GM21447 (cell line): Measurements from ENCODE around the gene ADIPOR1.

Experiments used
- ATAC-seq: cut with Tn5 transposase; IDR thresholded peaks from one replicate; pipeline ENCODE4 v1.9.1; 2021; ENCODE audit not compliant: unreplicated experiment

Gene ADIPOR1

DNA sequence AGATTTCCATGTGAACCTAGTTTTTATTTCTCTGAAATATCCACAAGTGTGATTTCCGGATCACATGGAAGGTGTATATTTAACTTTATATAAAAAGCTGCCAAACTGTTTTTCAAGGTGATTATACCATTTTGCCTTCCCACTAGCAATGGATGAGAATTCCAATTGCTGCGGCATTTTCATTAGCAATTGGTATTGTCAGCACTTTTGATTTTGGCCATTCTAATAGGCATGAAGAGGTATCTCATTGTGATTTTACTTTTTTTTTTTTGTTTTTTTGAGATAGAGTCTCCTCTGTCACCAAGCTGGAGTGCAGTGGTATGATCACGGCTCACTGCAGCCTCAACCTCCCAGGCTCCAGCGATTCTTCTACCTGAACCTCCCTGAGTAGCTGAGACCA is 13.9 kb upstream of the ADIPOR1 start:
- no peak for ATAC-seq

DNA sequence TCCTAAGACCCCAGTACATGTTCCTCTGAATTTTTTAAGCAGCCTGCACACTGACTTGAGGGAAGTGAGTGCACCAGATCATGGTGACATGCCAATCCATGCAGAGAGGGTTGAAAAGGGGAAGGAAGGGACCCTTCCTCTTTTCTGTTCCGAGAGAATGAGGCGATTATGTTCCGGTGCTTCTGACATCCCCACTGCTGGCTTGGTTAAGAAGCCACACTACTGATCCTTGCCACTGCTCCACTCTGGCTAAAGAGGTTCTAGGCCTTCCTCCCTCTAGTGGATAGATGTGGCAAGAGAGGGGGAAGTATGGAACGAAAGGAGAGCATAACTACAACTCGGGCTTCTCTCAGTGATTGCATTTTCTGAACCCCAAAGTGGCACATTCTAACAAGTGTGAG is 10.8 kb upstream of the ADIPOR1 start:
- peak; percentile 54 for ATAC-seq

DNA sequence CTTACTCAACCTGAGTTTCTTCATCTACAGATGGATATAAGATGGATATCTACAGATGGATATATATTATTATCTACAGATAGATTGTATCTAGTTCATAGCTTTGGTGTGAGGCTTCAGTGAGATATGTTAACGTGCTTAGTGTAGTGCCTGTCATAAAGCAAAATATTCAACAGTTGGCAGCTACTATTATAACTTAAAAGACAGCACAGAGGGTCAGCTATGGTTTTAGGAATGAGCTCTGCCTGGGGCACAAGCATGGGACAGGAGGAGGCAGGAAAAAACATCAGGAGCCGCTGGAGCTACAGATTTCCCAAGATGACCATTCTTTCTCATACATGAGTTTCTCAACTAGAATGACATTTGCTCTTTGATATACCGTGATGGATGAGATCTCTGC is 10.2 kb upstream of the ADIPOR1 start:
- ATAC-seq = no peak

DNA sequence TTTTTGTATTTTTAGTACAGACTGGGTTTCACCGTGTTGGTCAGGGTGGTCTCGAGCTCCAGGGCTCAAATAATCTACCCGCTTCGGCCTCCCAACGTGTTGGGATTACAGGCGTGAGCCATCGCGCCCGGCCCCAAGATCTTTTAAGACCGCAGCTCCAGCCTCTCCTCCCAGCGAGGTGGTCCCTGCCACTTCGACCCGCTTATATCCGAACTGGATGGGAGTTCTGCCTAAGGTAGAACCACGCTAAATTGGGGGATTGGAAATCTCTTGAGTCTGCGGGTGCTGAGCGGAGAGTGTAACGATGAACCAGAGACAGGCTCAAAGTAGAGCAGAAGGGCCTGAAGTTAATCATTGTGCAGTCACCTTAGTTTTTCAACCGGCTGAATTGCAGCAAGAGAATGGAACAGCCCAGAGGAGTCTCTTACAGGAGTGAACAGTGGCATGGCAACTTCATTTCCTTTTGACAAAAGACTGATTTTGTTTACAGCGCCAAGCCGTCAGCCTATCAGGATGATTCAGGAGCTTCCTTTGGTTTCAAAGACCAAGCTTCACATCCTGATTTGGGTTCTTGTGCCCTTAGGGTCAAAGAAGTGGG is 9.7 kb upstream of the ADIPOR1 start:
- no peak for ATAC-seq

DNA sequence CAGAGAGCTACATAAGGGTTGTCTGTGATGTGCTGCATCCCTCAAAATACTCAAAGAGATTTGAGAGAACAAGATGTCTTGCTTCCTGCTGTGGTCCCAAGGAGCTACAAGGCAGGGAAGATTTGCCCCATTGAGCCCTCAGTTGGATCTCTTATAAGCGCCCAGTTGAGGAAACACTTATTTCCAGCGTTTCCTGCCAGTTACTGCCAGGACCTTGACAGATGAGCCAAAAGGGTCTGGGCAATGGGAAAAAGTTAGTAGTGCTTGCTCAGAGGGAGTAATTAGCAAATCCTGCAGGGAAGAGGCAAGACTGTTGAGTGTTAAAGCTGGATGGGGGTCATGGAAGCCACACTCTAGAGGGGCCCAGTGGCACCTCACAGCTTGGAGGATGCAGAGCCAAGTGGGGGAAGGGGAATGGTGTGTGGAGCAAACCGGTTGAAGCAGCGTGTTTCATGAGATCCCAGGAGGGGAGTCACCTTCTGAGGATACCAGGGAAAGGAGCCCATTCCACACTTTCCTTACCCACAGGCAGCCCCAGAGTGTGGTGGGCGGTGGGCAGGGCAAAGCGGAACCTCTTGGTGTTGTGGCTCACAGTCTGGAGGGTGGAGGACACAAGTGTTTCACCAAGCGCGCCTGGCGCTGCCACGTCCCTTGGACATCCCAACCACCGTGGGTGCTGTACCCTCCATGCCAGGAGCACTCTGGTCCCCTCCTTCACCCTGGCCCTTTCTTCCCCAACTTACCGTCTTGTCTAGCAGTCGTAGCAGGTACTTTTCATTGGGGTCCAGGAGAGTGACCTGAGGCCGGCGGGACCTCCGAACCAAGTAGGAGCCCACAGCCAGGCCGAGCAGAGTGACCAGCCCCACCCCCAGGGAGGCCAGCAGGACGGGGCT is 8.1 kb upstream of the ADIPOR1 start:
- ATAC-seq = peak; percentile 17

DNA sequence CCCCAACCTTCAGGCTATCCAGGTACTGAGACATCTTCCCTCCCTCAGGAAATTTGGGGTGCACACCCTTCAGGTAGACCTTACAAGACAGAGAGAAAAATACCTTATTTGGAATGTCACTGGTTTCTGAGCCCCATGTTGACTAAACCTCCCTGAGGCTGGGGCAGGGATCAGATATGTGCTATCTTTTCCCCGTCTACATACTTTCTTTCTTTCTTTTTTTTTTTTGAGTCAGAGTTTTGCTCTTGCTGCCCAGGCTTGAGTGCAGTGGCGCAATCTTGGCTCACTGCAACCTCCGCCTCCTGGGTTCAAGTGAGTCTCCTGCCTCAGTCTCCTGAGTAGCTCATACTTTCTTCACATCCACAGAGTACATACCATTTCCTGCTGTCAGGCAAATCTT is 7.3 kb upstream of the ADIPOR1 start:
- no peak for ATAC-seq

DNA sequence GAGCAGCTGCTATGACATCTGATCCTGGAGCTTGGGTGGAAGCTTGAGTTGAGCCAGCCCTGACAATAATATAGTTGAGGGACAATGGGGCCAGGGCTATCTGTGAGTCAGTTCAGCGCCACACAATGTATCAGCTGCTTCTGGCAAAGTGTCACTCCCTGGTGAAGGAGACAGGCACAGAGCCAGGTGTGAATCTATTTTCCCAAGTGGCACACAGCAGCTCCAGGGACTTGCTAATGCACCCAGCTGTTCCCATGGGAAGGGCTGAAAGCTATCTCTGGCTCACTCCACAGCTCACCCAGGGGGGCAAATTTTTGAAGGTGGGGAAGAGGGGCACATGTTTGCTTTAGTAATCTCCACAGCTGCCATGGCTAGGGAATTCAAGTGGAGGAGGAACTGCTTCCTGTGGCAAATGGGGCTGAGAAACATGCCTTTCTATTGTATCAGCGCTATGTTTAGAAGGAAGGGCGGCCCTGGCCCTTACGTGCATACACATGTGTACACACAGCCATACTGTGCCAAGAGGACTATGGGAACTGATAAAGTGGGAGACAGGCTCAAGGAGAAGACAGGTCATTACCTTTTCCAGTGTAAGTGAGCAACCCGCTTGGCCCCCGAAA is 6.8 kb upstream of the ADIPOR1 start:
- no peak for ATAC-seq

DNA sequence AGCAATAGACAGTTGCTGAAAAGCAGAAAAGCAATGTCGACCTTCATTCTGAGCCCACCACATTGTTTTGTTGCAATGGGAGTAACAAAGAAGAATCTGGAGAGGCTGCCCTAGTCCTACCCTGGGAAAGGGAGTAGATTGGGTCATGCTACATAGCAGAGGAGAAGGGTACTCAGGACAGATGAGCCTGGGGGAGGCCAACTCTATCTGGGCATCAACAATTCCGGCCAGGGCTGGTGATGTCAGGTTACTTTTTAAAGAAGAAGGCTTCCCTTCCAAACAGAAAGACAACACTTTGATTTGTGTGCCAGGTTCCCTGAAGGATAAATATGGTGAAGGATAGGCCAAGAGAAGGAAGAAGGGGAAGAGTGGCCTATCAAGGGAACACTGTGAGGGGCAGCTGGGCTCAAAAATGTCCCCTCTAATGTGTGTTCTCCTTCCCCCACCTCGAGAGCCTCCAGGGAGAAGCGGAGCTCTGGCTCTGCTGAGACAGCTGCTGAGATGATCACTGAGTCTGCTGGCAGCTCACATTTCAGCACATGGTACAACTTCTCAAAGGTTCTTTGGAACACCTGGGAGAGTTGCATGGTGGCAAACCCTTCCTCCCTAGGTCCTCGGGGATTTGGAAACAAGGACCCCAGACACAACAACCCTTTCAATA is 3.2 kb upstream of the ADIPOR1 start:
- ATAC-seq = no peak

DNA sequence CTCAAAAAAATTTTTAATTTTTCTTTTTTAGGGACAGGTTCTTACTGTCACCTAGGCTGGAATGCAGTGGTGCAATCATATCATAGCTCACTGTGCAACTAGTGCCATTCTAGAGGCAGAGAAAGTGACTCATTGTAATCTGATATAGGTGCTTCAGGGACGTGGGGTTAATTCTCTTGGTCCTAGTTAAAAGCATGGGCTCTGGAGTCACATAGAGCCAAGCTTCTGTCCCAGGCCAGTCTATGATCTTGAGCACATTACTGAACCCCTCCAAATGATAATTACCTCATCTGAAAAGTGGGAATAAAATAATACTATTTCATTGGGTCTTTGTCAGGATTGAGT is 1.1 kb upstream of the ADIPOR1 start:
- no peak for ATAC-seq

DNA sequence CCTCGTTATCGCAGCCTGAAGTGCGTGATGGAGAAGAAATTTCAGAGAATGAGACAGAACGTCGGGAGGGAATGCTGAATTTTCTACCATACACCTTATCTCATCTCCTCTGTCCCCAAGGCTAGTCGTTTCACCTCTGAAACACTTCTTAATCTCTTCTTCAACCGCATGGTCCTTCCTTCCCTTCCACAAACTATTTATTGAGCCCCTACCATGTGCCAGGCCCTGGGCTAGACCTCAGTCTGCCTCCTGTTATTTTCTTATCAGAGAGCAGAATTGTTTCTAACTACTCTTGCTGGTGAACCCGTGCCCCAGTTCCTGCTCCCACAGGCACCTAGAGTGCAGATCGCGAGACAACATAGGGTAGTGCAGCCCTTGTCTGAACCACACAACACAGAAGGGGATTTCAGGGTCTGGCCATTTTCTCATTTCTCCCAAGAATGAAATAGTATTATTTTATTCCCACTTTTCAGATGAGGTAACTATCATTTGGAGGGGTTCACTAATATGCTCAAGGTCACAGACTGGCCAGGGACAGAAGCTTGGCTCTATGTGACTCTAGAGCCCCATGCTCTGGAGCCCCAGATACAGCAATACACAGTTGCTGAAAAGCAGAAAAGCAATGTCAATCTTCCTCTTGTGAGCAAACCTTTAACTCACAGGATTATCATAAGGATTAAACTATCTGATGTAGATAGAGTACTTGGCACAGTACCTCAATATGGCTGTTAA is 598 bp upstream of the ADIPOR1 start:
- no peak for ATAC-seq

DNA sequence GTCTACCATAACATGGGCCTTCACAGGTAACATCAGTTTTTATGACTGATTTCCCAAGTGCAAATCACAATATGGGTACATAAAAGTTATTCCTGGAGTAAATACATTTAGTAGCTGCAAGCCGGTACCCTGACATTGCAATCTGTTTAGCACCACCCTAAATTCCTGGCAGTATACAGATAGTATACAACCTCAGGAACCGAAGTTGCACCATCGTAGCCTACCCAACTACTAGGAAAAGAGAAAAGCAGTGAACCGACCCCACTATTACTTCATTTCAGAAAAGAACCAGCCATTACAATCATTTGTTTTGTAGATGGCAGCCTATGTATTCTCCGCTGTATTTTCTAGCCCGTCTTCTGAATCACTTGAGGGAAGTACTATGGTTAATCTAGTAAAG is 1.1 kb downstream of the ADIPOR1 start:
- no peak for ATAC-seq

DNA sequence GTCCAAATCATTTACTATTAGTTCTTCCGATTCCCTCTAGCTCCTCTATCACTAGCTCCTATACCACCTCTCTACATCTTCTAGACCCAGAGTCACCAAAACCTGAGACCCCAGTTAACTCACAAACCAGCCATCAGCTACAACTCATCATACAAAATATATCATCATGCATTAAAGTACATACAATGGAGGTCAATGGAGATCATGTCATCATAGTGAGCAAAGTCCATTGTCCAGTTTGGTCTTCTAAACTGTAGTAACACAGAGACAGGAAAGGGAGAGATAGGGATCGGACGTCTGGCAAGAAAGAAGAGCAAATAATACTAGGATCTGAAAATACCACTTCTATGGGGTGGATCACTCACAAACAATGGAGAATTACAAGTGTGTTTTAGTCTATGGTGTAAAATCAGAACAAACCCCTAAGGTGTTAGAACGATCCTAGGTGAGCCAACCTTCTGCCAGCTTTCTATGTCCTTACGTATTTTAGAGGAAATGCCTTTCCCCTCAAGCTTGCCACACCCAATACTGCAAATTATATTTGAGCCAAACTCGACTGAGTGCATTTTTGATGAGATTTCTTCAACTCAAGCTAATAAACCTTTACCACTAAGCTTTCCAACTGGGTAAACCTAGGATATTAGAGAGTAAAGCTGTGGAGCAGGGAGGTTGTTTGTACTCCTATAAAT is 3.9 kb downstream of the ADIPOR1 start:
- ATAC-seq = no peak

DNA sequence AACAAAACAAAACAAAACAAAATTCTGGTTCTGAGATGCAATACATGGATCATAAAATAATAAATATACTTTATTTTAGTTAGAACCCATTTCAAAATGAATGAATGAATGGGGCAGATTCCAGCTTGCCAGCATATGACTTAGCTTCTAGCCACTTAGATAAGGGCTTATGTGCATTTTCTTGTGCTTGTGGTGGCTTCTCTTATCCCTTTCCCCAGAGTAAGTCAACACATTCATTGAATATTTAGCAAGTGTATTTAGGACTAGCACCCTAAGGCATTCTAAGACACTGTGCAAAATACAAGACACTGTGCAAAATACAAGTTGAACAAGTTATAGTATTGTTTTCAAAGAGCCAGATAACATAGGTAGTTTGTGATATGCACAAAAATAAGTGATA is 4.7 kb downstream of the ADIPOR1 start:
- no peak for ATAC-seq

DNA sequence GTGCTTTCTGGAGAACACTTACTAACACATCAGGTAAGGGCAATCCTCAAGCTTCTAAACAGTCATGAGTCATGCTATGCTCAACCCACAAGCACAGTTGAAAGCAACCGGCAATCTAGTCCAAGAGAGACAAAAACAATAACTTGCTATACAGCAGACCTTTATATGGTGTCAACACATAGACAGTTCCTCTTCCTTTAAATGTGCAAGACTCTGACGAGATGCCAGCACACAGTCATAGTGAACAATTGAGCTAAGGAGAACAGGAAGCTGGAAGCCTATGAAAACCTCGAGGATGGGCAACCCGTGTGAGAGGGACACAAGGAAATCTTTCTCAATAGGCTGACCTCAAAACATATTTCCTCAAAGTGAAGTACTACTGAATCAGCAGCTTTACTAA is 5.3 kb downstream of the ADIPOR1 start:
- ATAC-seq = no peak

DNA sequence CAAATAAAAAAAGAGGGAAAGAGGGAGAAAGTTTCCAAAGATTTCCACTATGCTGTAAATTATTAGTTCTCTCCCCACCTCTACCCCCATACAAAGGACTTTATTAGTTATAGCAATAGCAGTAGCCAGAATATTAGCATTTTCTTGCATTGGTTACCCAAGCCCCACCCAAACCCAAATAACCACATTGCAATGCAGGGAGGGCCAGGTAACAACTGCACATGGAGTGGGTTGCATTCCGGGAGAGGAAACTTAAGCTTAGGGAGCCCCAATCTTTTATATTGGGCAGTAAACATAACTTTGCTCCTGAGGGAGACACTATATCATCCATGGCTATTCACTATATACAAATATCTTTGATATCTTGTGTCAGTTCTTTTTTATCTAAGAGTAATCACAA is 6.0 kb downstream of the ADIPOR1 start:
- ATAC-seq = no peak

DNA sequence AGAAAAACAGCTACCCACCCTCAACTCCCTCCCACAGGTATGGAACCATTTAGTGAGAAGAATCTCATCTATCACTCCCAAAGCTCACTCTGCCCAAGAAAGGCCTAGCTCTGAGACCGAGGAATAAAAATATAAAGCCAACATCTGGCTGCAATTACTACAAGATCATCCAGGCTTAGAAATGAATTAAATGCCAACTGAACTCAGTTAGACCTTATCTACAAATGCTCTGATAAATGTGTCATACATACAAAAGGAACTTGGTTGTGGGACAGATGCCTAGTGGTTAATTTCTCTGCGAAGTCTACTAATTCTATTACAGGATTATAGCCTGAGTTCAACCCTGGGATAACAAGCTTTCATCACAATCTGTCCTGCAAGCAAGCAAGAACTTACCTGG is 6.7 kb downstream of the ADIPOR1 start:
- ATAC-seq = no peak

DNA sequence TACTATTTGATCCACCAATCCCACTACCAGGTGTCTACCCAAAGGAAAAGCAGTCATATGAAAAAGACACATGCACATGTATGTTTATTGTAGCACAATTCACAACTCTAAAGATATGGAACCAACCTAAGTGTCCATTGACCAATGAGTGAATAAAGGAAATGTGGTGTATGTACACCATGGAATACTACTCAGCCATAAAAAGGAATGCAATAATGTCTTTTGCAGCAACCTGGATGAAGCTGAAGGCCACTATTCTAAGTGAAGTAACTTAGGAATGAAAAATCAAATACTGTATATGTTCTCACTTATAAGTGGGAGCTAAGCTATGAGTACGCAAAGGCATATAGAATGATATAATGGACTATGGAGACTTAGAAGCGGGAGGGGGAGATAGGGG is 12.6 kb downstream of the ADIPOR1 start:
- ATAC-seq = no peak

DNA sequence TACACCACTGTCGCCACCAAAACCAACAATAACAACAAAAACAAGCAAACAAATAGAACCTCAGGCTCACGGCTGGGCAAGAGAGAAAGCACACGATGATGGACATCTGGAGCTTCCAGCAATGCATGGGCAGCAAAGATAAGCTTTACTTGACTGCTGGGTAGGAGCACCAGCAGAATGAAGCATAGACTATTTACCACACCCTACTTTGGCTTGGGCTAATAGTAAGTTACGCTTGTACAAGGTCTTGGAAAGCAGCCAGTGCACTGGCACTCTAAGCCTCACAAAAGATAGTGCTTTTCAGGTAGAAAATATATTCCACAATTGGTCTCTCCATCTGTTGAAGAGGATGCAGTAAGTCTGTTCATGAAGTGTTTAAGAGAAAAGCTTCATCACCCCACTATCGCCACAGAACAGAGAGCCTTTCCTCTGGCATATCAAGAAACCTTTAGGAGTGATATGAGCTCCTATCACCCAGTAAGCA is 13.6 kb downstream of the ADIPOR1 start:
- no peak for ATAC-seq

DNA sequence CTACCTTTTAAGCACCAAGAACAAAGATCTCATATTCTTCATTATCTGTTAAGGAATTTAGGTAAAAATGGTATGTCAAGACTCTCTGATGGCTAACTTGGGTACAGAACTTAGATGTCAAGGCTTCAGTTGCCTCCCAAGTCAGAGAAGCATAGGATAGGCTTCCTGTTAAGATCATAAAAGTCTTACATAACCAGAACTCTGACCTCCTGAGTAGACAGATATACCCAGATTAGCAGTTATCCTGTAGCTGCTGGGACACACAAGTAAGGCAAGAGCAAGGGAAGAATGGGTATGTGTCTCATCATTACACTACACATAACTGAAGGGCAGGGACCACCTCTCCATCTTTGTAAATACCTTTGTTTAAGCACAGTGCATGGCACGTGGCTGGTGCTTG is 15.7 kb downstream of the ADIPOR1 start:
- no peak for ATAC-seq

DNA sequence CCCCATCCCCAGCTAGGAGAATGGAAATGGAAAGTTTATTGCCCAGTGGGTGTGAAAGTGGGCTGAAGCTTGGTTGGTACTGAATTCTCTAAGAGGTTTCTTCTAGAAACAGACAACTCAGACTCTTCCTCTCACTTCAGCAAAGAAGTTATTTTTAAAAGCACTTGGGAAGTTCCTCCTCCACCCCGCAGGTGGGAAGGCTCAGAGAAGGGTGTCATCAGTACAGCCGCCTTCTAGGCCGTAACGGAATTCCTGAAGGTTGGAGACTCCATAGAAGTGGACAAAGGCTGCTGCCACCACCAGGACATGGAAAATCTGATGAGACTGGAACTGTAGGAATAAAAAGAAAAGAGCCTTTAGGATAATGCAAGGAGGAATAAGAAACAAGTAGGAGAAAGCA is 16.7 kb downstream of the ADIPOR1 start:
- no peak for ATAC-seq
